Sigmoid colon (tissue), 7 donors: Measurements from ENCODE around the gene SART3. TPM values are rescaled to one million over a fixed set of nuclear protein-coding genes. Genes with fewer than 3 reads are reported as not detected.
"Not testable (repeated sequence)": the region's sequence is repeated elsewhere in the genome, so short reads cannot be mapped to it uniquely, and the experiment has no call there.

Experiments
- DNase-seq: peaks from one replicate; pipeline ENCODE4 v3.0.0-alpha.2; 2019
- H3K27ac ChIP-seq, 4 donors: fragments of 200-600 bp; sonication (generic); one replicate each; pipeline ENCODE4 v1.5.1; 2016 to 2019; ENCODE audit warnings: mild to moderate bottlenecking in 1 of 4
- H3K27me3 ChIP-seq, 3 donors: fragments of 200-600 bp; sonication (generic); one replicate each; pipeline ENCODE4 v1.5.1; 2019; ENCODE audit warnings: mild to moderate bottlenecking in 1 of 3
- H3K36me3 ChIP-seq, 4 donors: fragments of 200-600 bp; sonication (generic); one replicate each; pipeline ENCODE4 v1.5.1; 2016 to 2019
- H3K4me1 ChIP-seq, 4 donors: fragments of 200-600 bp; sonication (generic); one replicate each; pipeline ENCODE4 v1.5.1; 2017 to 2019
- H3K4me3 ChIP-seq, 4 donors: fragments of 200-600 bp; sonication (generic); one replicate each; pipeline ENCODE4 v1.5.1; 2017 to 2019; ENCODE audit warnings: mild to moderate bottlenecking in 2 of 4, moderate library complexity in 1 of 4
- H3K9me3 ChIP-seq, 4 donors: fragments of 200-600 bp in 3 of 4; sonication (generic) in 3 of 4; one replicate each; pipeline versions ENCODE4 v1.5.1 to v1.6.1; 2013 to 2019
- CTCF ChIP-seq, 4 experiments: fragments of 450-650 bp in 3 of 4; fragments of 200-600 bp in 1 of 4; IDR thresholded peaks; one replicate each; pipeline ENCODE4 v1.5.1; 2016 to 2019; ENCODE audit warnings: antibody characterized with exemption in 4 of 4, mild to moderate bottlenecking in 3 of 4, moderate library complexity in 2 of 4
- EP300 ChIP-seq, 4 donors: sonication (generic); formaldehyde crosslinking; IDR thresholded peaks; one replicate each; pipeline ENCODE4 v1.6.1; 2017; ENCODE audit warnings: antibody characterized with exemption in 4 of 4
- POLR2A ChIP-seq, 2 donors: fragments of 450-650 bp; IDR thresholded peaks; one replicate each; pipeline ENCODE4 v1.6.1; 2016; ENCODE audit warnings: antibody characterized with exemption in 2 of 2, mild to moderate bottlenecking in 2 of 2, moderate library complexity in 2 of 2
- POLR2AphosphoS5 ChIP-seq, 4 donors: sonication (generic); formaldehyde crosslinking; IDR thresholded peaks; one replicate each; pipeline ENCODE4 v1.6.1; 2017; ENCODE audit warnings: antibody characterized with exemption in 4 of 4
- WGBS, 2 donors: extraction: QIAGEN DNeasy Blood & Tissue Kit; methylation state at CpG; one replicate each; pipeline ENCODE4 v1.1.7; 2013; 5-methylcytosine and 5-hydroxymethylcytosine counted together
- intact Hi-C: fragments of 100-400 bp; cut with DNase I; formaldehyde crosslinking; loops from one replicate; pipeline ENCODE4 v1.15.1; 2023
- polyA plus RNA-seq, 3 donors: library from polyadenylated mRNA; stranded (reverse); fragments of 200-250 nt; gene quantifications; one replicate each; pipeline ENCODE4 v1.2.3, GENCODE V29; 2013
- total RNA-seq, 4 donors: library from RNA; depleted of rRNA; stranded (reverse); fragments of >200 nt; gene quantifications; one replicate each; pipeline ENCODE4 v1.1.0, GENCODE V29; 2016
- donor health status: healthy with polysubstance abuse.
- donor health status: Bipolar disorder and iron deficiency.
- donor health status: healthy.

SART3 gene
- total and polyA plus RNA-seq, 7 donors = 15.3 to 69.1 (median 45.3) TPM

DNA sequence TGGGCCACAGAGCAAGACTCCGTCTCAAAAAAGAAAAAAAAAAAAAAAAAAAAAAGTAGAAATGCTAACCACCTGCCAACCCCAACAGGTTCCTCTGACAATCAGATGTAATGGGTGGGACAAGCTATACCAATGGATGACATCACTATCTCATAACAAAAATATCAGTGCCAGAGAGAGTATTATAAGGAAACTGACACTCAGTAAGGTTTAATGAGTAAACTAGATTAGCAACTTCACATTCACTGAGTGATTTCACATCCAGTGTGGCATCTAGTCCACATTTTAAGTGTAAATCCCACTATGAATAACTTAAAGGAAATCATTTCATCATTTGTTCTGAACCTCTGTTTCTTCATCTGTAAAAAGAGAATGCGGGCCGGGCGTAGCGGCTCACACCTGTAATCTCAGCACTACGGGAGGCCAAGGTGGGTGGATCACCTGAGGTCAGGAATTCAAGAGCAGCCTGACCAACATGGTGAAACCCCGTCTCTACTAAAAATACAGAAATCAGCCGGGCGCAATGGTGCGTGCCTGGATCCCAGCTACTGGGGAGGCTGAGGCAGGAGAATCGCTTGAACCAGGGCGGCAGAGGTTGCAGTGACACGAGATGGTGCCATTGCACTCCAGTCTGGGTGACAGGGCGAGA lies 1.8 kb downstream of the SART3 start:
- no peak for DNase-seq
- intact Hi-C loops = no loop called here
- H3K4me1 ChIP-seq = peaks cover 0 to 75% (median 57%) of the 10 kb centered on the region in 4 donors
- H3K27ac ChIP-seq = no peak overlapping the region
- 80 to 88% methylated on average over 13 of the region's 14 CpGs for WGBS, 2 donors
- H3K4me3 ChIP-seq = no peak overlapping the region
- H3K36me3 ChIP-seq = peaks cover 0 to 16% (median 0%) of the 10 kb centered on the region in 4 donors
- no peak for TF ChIP-seq EP300 (IDR thresholded peaks at IDR 0.05)
- TF ChIP-seq POLR2A (IDR thresholded peaks at IDR 0.05) = no peak
- TF ChIP-seq CTCF (IDR thresholded peaks at IDR 0.05) = no peak
- TF ChIP-seq POLR2AphosphoS5 (IDR thresholded peaks at IDR 0.05) = no peak
- no peaks in the 10 kb centered on the region for H3K27me3 ChIP-seq
- no peaks in the 10 kb centered on the region for H3K9me3 ChIP-seq

GRCh38 chr12:108555383-108555782 lies 5.6 kb downstream of the SART3 start:
- intact Hi-C loops, H3K27ac ChIP-seq, DNase-seq, H3K9me3 ChIP-seq, H3K4me3 ChIP-seq, H3K27me3 ChIP-seq: not testable (repeated sequence)
- peaks cover 0 to 81% (median 48%) of the 10 kb centered on the region in 4 donors for H3K4me1 ChIP-seq
- WGBS, 2 donors = 91 to 92% methylated on average over 9 of the region's 9 CpGs
- peaks cover 0 to 15% (median 0%) of the 10 kb centered on the region in 4 donors for H3K36me3 ChIP-seq

GRCh38 chr12:108553799-108554198 lies 7.2 kb downstream of the SART3 start:
- Histone ChIP-seq H3K4me3 (no peak overlapping the region), H3K4me1 (peaks cover 0 to 75% (median 32%) of the 10 kb centered on the region in 4 donors), H3K27me3 (no peaks in the 10 kb centered on the region), H3K36me3 (peaks cover 0 to 15% (median 0%) of the 10 kb centered on the region in 4 donors), H3K9me3 (no peaks in the 10 kb centered on the region), H3K27ac (no peak overlapping the region)
- WGBS, 2 donors = 93 to 94% methylated on average over 5 of the region's 5 CpGs
- DNase-seq = no peak
- intact Hi-C loops = no loop called here
- TF ChIP-seq POLR2A (IDR thresholded peaks at IDR 0.05) = no peak
- no peak for TF ChIP-seq EP300 (IDR thresholded peaks at IDR 0.05)
- no peak for TF ChIP-seq POLR2AphosphoS5 (IDR thresholded peaks at IDR 0.05)
- no peak for TF ChIP-seq CTCF (IDR thresholded peaks at IDR 0.05)

DNA sequence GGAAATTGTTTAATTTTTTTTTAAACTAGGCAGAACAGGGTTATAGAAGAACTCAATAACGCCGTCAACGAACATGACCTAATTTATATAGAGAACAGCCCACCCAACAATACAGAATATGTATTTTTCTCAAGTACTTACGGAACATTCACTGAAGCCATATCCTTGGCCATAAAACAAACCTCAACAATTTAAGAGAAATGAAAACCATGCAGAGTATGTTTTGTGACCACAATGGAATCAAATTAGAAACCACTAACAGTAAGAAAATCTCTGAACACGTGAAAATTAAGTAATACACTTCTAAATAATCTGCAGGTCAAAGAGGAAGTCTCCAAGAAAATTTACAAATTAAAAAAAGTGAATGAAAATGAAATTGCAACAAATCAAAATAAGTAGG lies 9.4 kb downstream of the SART3 start:
- intact Hi-C loops = no loop called here
- no peaks in the 10 kb centered on the region for H3K27me3 ChIP-seq
- no peak overlapping the region for H3K27ac ChIP-seq
- no peaks in the 10 kb centered on the region for H3K9me3 ChIP-seq
- peaks cover 0 to 28% (median 13%) of the 10 kb centered on the region in 4 donors for H3K36me3 ChIP-seq
- H3K4me3 ChIP-seq = no peak overlapping the region
- peaks cover 0 to 63% (median 14%) of the 10 kb centered on the region in 4 donors for H3K4me1 ChIP-seq
- 68 to 77% methylated on average over 5 of the region's 5 CpGs for WGBS, 2 donors
- no peak for DNase-seq
- TF ChIP-seq EP300 (IDR thresholded peaks at IDR 0.05) (no peak), POLR2AphosphoS5 (IDR thresholded peaks at IDR 0.05) (no peak), POLR2A (IDR thresholded peaks at IDR 0.05) (no peak), CTCF (IDR thresholded peaks at IDR 0.05) (no peak)

DNA sequence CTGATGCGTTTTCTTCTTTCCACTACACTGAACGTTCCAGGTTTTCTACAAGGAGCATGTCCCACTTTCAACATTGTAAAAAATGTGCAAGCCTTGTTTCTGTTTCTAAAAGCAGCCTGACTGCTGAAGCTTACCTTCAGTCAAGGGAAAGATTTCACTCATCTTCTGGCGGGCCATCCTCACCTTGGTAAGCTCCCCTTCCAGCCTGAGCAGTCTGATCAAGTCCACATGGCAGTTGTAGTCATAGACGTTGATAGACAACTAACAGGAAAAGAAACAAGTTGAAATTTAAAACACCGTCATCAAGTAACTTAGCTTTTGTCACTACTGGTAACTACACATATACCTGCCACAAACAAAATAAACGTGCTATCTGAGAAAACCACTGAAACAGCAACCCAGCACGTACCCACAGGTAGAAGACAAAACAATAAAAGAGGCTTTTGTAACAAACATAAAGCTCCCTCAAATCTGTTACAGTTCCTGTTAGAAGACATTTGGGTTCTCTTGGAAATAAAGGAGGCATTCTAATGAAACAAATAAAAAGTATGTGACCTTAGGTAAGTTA lies 11.9 kb downstream of the SART3 start:
- H3K4me3 ChIP-seq = no peak overlapping the region
- peaks cover 0 to 39% (median 9%) of the 10 kb centered on the region in 4 donors for H3K4me1 ChIP-seq
- TF ChIP-seq POLR2A (IDR thresholded peaks at IDR 0.05) (no peak), CTCF (IDR thresholded peaks at IDR 0.05) (no peak), POLR2AphosphoS5 (IDR thresholded peaks at IDR 0.05) (no peak), EP300 (IDR thresholded peaks at IDR 0.05) (no peak)
- 64 to 69% methylated on average over 7 of the region's 7 CpGs for WGBS, 2 donors
- DNase-seq = no peak
- H3K36me3 ChIP-seq = peaks cover 5 to 46% (median 24%) of the 10 kb centered on the region in 4 donors
- intact Hi-C loops = no loop called here
- H3K27me3 ChIP-seq = no peaks in the 10 kb centered on the region
- H3K9me3 ChIP-seq = no peaks in the 10 kb centered on the region
- no peak overlapping the region for H3K27ac ChIP-seq
